ENCODE results near the gene POU2F3. TPM values are rescaled to one million over a fixed set of nuclear protein-coding genes. Genes with fewer than 3 reads are reported as not detected.

The POU2F3 gene
- polyA plus RNA-seq, 3 donors: 0.37 to 0.54 TPM; not detected in 1

DNA sequence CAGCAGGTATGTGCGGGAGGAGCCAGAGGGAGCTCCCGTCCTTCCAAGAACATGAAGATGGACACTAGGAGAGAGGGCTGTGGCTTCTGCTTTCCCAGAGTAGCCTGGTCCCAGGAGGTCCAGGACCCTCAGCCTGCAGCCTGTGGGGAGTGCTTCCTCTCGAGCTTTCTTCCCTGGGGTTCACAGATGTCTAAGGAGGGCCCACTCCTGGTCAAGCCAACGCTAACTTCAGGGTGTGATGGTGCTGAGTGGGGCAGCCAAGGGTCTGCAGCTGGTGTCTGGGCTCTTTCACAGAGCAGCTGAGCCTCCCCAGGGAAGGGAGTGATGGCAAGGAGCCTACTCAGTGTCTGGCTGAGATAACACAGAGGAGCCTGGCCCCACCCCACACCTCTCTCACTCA lies 3.3 kb downstream of the POU2F3 start:
- intact Hi-C loops (cut with micrococcal nuclease): no loop called here
- DNase-seq: no peak
- Mint-ChIP-seq H3K4me1 (no peaks in the 10 kb centered on the region), H3K4me3 (no peak overlapping the region), H3K27me3 (ENCODE audit: low read depth in 3 of 3) (peaks cover 55 to 79% (median 69%) of the 10 kb centered on the region in 3 donors), H3K9me3 (peaks cover 0 to 8% (median 2%) of the 10 kb centered on the region in 7 donors), H3K36me3 (no peaks in the 10 kb centered on the region), H3K27ac (no peak overlapping the region)
- Histone ChIP-seq H3K4me3 (replicated peaks in 1 of 3; ENCODE audit: low read depth in 2 of 3, low read length in 3 of 3) (no peak overlapping the region), H3K27me3 (ENCODE audit: control insufficient read depth in 2 of 2, insufficient read depth in 2 of 2, low read length in 2 of 2) (peaks cover 24 to 63% of the 10 kb centered on the region in 2 donors), H3K27ac (ENCODE audit: low read depth in 1 of 2, low read length in 2 of 2) (no peak overlapping the region), H4K20me1 (ENCODE audit: insufficient read depth, low read length) (no peaks in the 10 kb centered on the region), H2AFZ (ENCODE audit: insufficient read depth, low read depth, low read length, poor library complexity, severe bottlenecking) (no peak overlapping the region), H3K36me3 (replicated peaks in 1 of 2; ENCODE audit: control insufficient read depth in 1 of 2, insufficient read depth in 2 of 2, low read length in 2 of 2) (no peaks in the 10 kb centered on the region), H3K9me3 (replicated peaks in 1 of 2; ENCODE audit: control insufficient read depth in 1 of 2, insufficient read depth in 1 of 2, low read length in 2 of 2) (peaks cover 0 to 7% of the 10 kb centered on the region in 2 donors), H3K9ac (ENCODE audit: insufficient read depth, low read length, poor library complexity, severe bottlenecking) (no peak overlapping the region), H3K4me2 (replicated peaks; ENCODE audit: extremely low read depth, low read length, poor library complexity, severe bottlenecking) (no peak overlapping the region), H3K4me1 (ENCODE audit: control insufficient read depth in 1 of 2, insufficient read depth in 2 of 2, low read length in 2 of 2) (no peaks in the 10 kb centered on the region), H3K79me2 (ENCODE audit: insufficient read depth, low read length) (no peaks in the 10 kb centered on the region)
- TF ChIP-seq, protein P1, sequence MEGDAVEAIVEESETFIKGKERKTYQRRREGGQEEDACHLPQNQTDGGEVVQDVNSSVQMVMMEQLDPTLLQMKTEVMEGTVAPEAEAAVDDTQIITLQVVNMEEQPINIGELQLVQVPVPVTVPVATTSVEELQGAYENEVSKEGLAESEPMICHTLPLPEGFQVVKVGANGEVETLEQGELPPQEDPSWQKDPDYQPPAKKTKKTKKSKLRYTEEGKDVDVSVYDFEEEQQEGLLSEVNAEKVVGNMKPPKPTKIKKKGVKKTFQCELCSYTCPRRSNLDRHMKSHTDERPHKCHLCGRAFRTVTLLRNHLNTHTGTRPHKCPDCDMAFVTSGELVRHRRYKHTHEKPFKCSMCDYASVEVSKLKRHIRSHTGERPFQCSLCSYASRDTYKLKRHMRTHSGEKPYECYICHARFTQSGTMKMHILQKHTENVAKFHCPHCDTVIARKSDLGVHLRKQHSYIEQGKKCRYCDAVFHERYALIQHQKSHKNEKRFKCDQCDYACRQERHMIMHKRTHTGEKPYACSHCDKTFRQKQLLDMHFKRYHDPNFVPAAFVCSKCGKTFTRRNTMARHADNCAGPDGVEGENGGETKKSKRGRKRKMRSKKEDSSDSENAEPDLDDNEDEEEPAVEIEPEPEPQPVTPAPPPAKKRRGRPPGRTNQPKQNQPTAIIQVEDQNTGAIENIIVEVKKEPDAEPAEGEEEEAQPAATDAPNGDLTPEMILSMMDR (IDR thresholded peaks at IDR 0.05): no peak
- WGBS (ENCODE audit: insufficient coverage): 100% methylated on average over 2 of the region's 4 CpGs

DNA sequence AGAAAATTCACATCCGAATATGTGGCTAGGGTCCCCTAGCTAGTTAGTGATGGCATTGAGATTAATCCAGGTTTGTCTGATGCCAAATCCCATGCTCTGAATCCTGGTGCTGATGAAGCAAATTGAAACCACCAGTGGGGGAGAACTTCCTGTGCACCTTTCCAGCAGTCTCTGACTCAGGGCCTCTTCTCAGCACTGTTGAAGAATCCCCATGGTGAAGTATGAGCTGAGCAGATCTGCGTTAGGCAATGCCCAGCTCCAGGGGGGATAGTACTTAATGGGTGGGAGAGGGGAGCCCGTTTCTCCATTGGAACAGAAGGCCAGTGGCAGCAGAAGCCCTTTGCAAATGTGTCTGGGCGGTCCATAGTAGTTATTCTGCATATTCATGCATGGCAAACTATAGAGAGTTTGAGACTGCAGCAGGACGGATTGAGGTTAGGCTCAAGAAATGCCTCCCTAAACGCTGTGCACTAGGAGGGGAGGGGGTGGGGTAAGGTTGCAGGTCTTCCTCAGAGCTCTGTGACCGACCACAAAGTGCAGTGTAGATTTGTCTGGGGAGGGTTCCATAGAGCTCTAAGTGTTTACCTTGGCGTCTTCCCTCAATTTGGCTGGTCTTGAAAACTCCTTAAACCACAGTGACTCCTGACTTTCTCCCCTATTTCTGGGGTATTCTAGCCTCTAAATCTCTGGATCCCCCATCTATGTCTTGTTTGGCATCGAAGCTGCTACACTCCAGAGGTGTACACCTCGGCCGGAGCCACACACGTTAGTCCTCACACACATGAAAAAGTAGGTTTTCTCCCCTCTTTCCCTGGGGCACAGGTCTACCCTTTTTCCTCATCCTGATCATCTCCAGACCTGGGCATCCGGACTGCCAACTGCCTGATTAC lies 4.8 kb downstream of the POU2F3 start:
- H3K79me2 ChIP-seq (ENCODE audit: insufficient read depth, low read length): no peaks in the 10 kb centered on the region
- TF ChIP-seq, protein P1 (IDR thresholded peaks at IDR 0.05): no peak
- H3K27ac Mint-ChIP-seq: peak overlapping the region in 1 of 7 donors; percentile 79
- H3K9ac ChIP-seq (ENCODE audit: insufficient read depth, low read length, poor library complexity, severe bottlenecking): no peak overlapping the region
- H3K4me3 Mint-ChIP-seq: no peak overlapping the region
- peaks cover 15 to 59% of the 10 kb centered on the region in 2 donors for H3K27me3 ChIP-seq (ENCODE audit: control insufficient read depth in 2 of 2, insufficient read depth in 2 of 2, low read length in 2 of 2)
- H3K36me3 ChIP-seq (replicated peaks in 1 of 2; ENCODE audit: control insufficient read depth in 1 of 2, insufficient read depth in 2 of 2, low read length in 2 of 2): no peaks in the 10 kb centered on the region
- H4K20me1 ChIP-seq (ENCODE audit: insufficient read depth, low read length): no peaks in the 10 kb centered on the region
- no peaks in the 10 kb centered on the region for H3K36me3 Mint-ChIP-seq
- no peaks in the 10 kb centered on the region for H3K4me1 ChIP-seq (ENCODE audit: control insufficient read depth in 1 of 2, insufficient read depth in 2 of 2, low read length in 2 of 2)
- DNase-seq: no peak
- no peak overlapping the region for H3K4me3 ChIP-seq (replicated peaks in 1 of 3; ENCODE audit: low read depth in 2 of 3, low read length in 3 of 3)
- H3K27me3 Mint-ChIP-seq (ENCODE audit: low read depth in 3 of 3): peaks cover 46 to 77% (median 62%) of the 10 kb centered on the region in 3 donors
- no peaks in the 10 kb centered on the region for H3K4me1 Mint-ChIP-seq
- H2AFZ ChIP-seq (ENCODE audit: insufficient read depth, low read depth, low read length, poor library complexity, severe bottlenecking): no peak overlapping the region
- no peak overlapping the region for H3K4me2 ChIP-seq (replicated peaks; ENCODE audit: extremely low read depth, low read length, poor library complexity, severe bottlenecking)
- intact Hi-C loops (cut with micrococcal nuclease): no loop called here
- H3K9me3 Mint-ChIP-seq: peaks cover 0 to 8% (median 2%) of the 10 kb centered on the region in 7 donors
- no peak overlapping the region for H3K27ac ChIP-seq (ENCODE audit: low read depth in 1 of 2, low read length in 2 of 2)
- 78% methylated on average over 8 of the region's 13 CpGs for WGBS (ENCODE audit: insufficient coverage)
- H3K9me3 ChIP-seq (replicated peaks in 1 of 2; ENCODE audit: control insufficient read depth in 1 of 2, insufficient read depth in 1 of 2, low read length in 2 of 2): peaks cover 0 to under 1% of the 10 kb centered on the region in 2 donors

All from CD14-positive monocyte (primary cell).